ENCODE results near the gene MBD3L2B. TPM values are rescaled to one million over a fixed set of nuclear protein-coding genes. Genes with fewer than 3 reads are reported as not detected.
"Not testable (repeated sequence)": the region's sequence is repeated elsewhere in the genome, so short reads cannot be mapped to it uniquely, and the experiment has no call there.

MBD3L2B gene
- not detected for total RNA-seq

GRCh38 chr19:7021331-7021730 is at the start of gene MBD3L2B:
Gene MBD3L2B, minus strand, starts transcription at chr19:7021431. Its CDS starts 34 bp downstream, at chr19:7021397.
- H3K27me3 Mint-ChIP-seq; H3K4me1 Mint-ChIP-seq; DNase-seq; H3K36me3 Mint-ChIP-seq (ENCODE audit: low read depth); POLR2A ChIA-PET; ATAC-seq; intact Hi-C loops (cut with DNase I, micrococcal nuclease); H3K27ac Mint-ChIP-seq; H3K4me3 Mint-ChIP-seq; CTCF ChIA-PET; H3K9me3 Mint-ChIP-seq (ENCODE audit: low read depth): not testable (repeated sequence)

GRCh38 chr19:7069904-7070226 is 48.6 kb upstream of the MBD3L2B start:
- intact Hi-C loops (cut with DNase I, micrococcal nuclease): loop anchor here in 1 of 2 experiments (1.0 kb wide), 2 partner anchors 29 to 303 kb away; partner anchors contain the start of gene SH2D3A
- ChIA-PET POLR2A (interaction anchor here (0.5 to 1.2 kb wide), 3 partner anchors 29 to 275 kb away, joined by 3 to 8 read pairs (median 6); no protein-coding TSS in a partner anchor), CTCF (interaction anchor here (0.5 to 1.9 kb wide), 4 partner anchors 30 to 106 kb away, joined by 3 to 6 read pairs (median 6); no protein-coding TSS in a partner anchor)

GRCh38 chr19:7069042-7069903 is 48.0 kb upstream of the MBD3L2B start, which contains the start of gene ZNF557:
Gene ZNF557, plus strand, starts transcription at chr19:7069703. Its CDS starts 5,372 bp downstream, at chr19:7075075.
- H3K27me3 Mint-ChIP-seq: no peaks in the 10 kb centered on the region
- CTCF ChIA-PET: interaction anchor here (0.7 to 1.9 kb wide), 4 partner anchors 30 to 285 kb away, joined by 3 to 6 read pairs (median 6); no protein-coding TSS in a partner anchor
- peaks cover under 1% of the 10 kb centered on the region for H3K9me3 Mint-ChIP-seq (ENCODE audit: low read depth)
- POLR2A ChIA-PET: interaction anchor here (0.6 to 1.2 kb wide), 3 partner anchors 30 to 276 kb away, joined by 3 to 8 read pairs (median 3); no protein-coding TSS in a partner anchor
- peaks cover 33% of the 10 kb centered on the region for H3K36me3 Mint-ChIP-seq (ENCODE audit: low read depth)
- ATAC-seq: peak; percentile 96
- H3K4me1 Mint-ChIP-seq: peaks cover 17% of the 10 kb centered on the region
- intact Hi-C loops (cut with DNase I, micrococcal nuclease): loop anchor here in 1 of 2 experiments (1.0 kb wide), 2 partner anchors 30 to 302 kb away; partner anchors contain the start of gene SH2D3A
- H3K4me3 Mint-ChIP-seq: peak within 1 kb of the TSS; percentile 90
- peak within 1 kb of the TSS; percentile 77 for H3K27ac Mint-ChIP-seq
- DNase-seq: peak; percentile 100

More at GRCh38 chr19:7069904-7070226, 48.6 kb upstream of the MBD3L2B start:
- peak overlapping the region; percentile 90 for H3K4me3 Mint-ChIP-seq
- peaks cover 2% of the 10 kb centered on the region for H3K9me3 Mint-ChIP-seq (ENCODE audit: low read depth)
- DNase-seq (no peak), ATAC-seq (peak; percentile 24)
- peaks cover 17% of the 10 kb centered on the region for H3K4me1 Mint-ChIP-seq
- H3K27ac Mint-ChIP-seq: peak overlapping the region; percentile 77
- no peaks in the 10 kb centered on the region for H3K27me3 Mint-ChIP-seq
- H3K36me3 Mint-ChIP-seq (ENCODE audit: low read depth): peaks cover 39% of the 10 kb centered on the region

- no peak for DNase-seq
- H3K9me3 Mint-ChIP-seq (ENCODE audit: low read depth): no peaks in the 10 kb centered on the region
- CTCF ChIA-PET: interaction anchor here (1.8 to 1.9 kb wide), 2 partner anchors 31 to 105 kb away, joined by 6 read pairs; no protein-coding TSS in a partner anchor
- no peak for ATAC-seq
- POLR2A ChIA-PET: interaction anchor here (0.6 to 1.2 kb wide), 2 partner anchors 31 to 69 kb away, joined by 3 to 8 read pairs; no protein-coding TSS in a partner anchor
- no peaks in the 10 kb centered on the region for H3K27me3 Mint-ChIP-seq
- H3K4me1 Mint-ChIP-seq: peaks cover 17% of the 10 kb centered on the region
- intact Hi-C loops (cut with DNase I, micrococcal nuclease): no loop called here
- peaks cover 27% of the 10 kb centered on the region for H3K36me3 Mint-ChIP-seq (ENCODE audit: low read depth)
- peak overlapping the region; percentile 90 for H3K4me3 Mint-ChIP-seq
- H3K27ac Mint-ChIP-seq: peak overlapping the region; percentile 77
These were observed 47.4 kb upstream of the MBD3L2B start for GRCh38 chr19:7068599-7068998.

- ChIA-PET POLR2A (interaction anchor here (0.7 kb wide), 1 partner anchor 554 kb away, joined by 3 read pairs; no protein-coding TSS in a partner anchor), CTCF (interaction anchor here (0.7 kb wide), 1 partner anchor 208 kb away, joined by 3 read pairs; no protein-coding TSS in a partner anchor)
- Mint-ChIP-seq H3K4me3 (no peak overlapping the region), H3K27me3 (no peaks in the 10 kb centered on the region), H3K9me3 (ENCODE audit: low read depth) (no peaks in the 10 kb centered on the region), H3K36me3 (ENCODE audit: low read depth) (peaks cover 22% of the 10 kb centered on the region), H3K4me1 (peaks cover 16% of the 10 kb centered on the region), H3K27ac (no peak overlapping the region)
- ATAC-seq (no peak), DNase-seq (no peak)
- intact Hi-C loops (cut with DNase I, micrococcal nuclease): no loop called here
These were observed 46.5 kb upstream of the MBD3L2B start for GRCh38 chr19:7067716-7068115.

GRCh38 chr19:7067122-7067521 is 45.9 kb upstream of the MBD3L2B start:
- H3K27me3 Mint-ChIP-seq; ATAC-seq; intact Hi-C loops (cut with DNase I, micrococcal nuclease); H3K9me3 Mint-ChIP-seq (ENCODE audit: low read depth); H3K27ac Mint-ChIP-seq; H3K4me3 Mint-ChIP-seq: not testable (repeated sequence)
- ChIA-PET POLR2A (interaction anchor here (0.7 kb wide), 1 partner anchor 554 kb away, joined by 3 read pairs; no protein-coding TSS in a partner anchor), CTCF (interaction anchor here (0.7 kb wide), 1 partner anchor 208 kb away, joined by 3 read pairs; no protein-coding TSS in a partner anchor)
- peaks cover 16% of the 10 kb centered on the region for H3K36me3 Mint-ChIP-seq (ENCODE audit: low read depth)
- DNase-seq: peak; percentile 42
- peaks cover 12% of the 10 kb centered on the region for H3K4me1 Mint-ChIP-seq

- Mint-ChIP-seq H3K4me1 (peaks cover 2% of the 10 kb centered on the region), H3K9me3 (ENCODE audit: low read depth) (no peaks in the 10 kb centered on the region), H3K4me3 (no peak overlapping the region), H3K36me3 (ENCODE audit: low read depth) (no peaks in the 10 kb centered on the region), H3K27ac (no peak overlapping the region), H3K27me3 (no peaks in the 10 kb centered on the region)
- CTCF ChIA-PET: interaction anchor here (0.7 kb wide), 1 partner anchor 56 kb away, joined by 3 read pairs; no protein-coding TSS in a partner anchor
- ATAC-seq: peak; percentile 55
- DNase-seq: peak; percentile 33
- POLR2A ChIA-PET: no interaction called here
- intact Hi-C loops (cut with DNase I, micrococcal nuclease): no loop called here
These were observed 42.7 kb upstream of the MBD3L2B start for GRCh38 chr19:7063764-7064418.

- Mint-ChIP-seq H3K9me3 (ENCODE audit: low read depth) (no peaks in the 10 kb centered on the region), H3K27ac (no peak overlapping the region), H3K27me3 (no peaks in the 10 kb centered on the region), H3K4me1 (no peaks in the 10 kb centered on the region), H3K36me3 (ENCODE audit: low read depth) (no peaks in the 10 kb centered on the region), H3K4me3 (no peak overlapping the region)
- no peak for DNase-seq
- ATAC-seq: peak; percentile 57
- intact Hi-C loops (cut with DNase I, micrococcal nuclease): no loop called here
- ChIA-PET POLR2A (no interaction called here), CTCF (interaction anchor here (0.5 to 1.0 kb wide), 2 partner anchors 50 to 1291 kb away, joined by 3 read pairs; no protein-coding TSS in a partner anchor)
These were observed 42.1 kb upstream of the MBD3L2B start for GRCh38 chr19:7063339-7063738.

GRCh38 chr19:7059977-7060376 is 38.7 kb upstream of the MBD3L2B start:
- POLR2A ChIA-PET; DNase-seq; H3K4me1 Mint-ChIP-seq; ATAC-seq; H3K9me3 Mint-ChIP-seq (ENCODE audit: low read depth); H3K27me3 Mint-ChIP-seq; H3K36me3 Mint-ChIP-seq (ENCODE audit: low read depth); H3K4me3 Mint-ChIP-seq; H3K27ac Mint-ChIP-seq; CTCF ChIA-PET; intact Hi-C loops (cut with DNase I, micrococcal nuclease): not testable (repeated sequence)

- intact Hi-C loops (cut with DNase I, micrococcal nuclease); H3K27ac Mint-ChIP-seq; H3K4me3 Mint-ChIP-seq; CTCF ChIA-PET; POLR2A ChIA-PET; H3K36me3 Mint-ChIP-seq (ENCODE audit: low read depth); H3K9me3 Mint-ChIP-seq (ENCODE audit: low read depth); H3K4me1 Mint-ChIP-seq; H3K27me3 Mint-ChIP-seq; ATAC-seq; DNase-seq: not testable (repeated sequence)
These were observed 37.3 kb upstream of the MBD3L2B start, which contains the start of gene MBD3L3 for GRCh38 chr19:7058576-7058975. Gene MBD3L3, minus strand, starts transcription at chr19:7058676. Its CDS starts 71 bp downstream, at chr19:7058605.

- POLR2A ChIA-PET; DNase-seq; ATAC-seq; H3K4me3 Mint-ChIP-seq; intact Hi-C loops (cut with DNase I, micrococcal nuclease); H3K27me3 Mint-ChIP-seq; H3K36me3 Mint-ChIP-seq (ENCODE audit: low read depth); H3K9me3 Mint-ChIP-seq (ENCODE audit: low read depth); CTCF ChIA-PET; H3K27ac Mint-ChIP-seq; H3K4me1 Mint-ChIP-seq: not testable (repeated sequence)
These were observed 35.1 kb upstream of the MBD3L2B start for GRCh38 chr19:7056371-7056770.

Measured in activated CD4-positive, alpha-beta T cell treated with anti-CD3 and anti-CD28 coated beads for 36 hours (primary cell).